ENCODE results near the gene OLIG2.

- TF ChIP-seq YY1 (IDR thresholded peaks at IDR 0.05; ENCODE audit: insufficient read depth, insufficient read length) (no peak), ZNF274 (IDR thresholded peaks at IDR 0.05; ENCODE audit: low read depth, low read length) (no peak), SUZ12 (IDR thresholded peaks at IDR 0.05; ENCODE audit: extremely low read depth, insufficient read depth, insufficient read length) (no peak)
Measured at GRCh38 chr21:33011462-33011861, 14.3 kb upstream of the OLIG2 start.

Measured in NT2/D1 (cell line).